Measurements from ENCODE around the gene OTUB1.

The OTUB1 gene

DNA sequence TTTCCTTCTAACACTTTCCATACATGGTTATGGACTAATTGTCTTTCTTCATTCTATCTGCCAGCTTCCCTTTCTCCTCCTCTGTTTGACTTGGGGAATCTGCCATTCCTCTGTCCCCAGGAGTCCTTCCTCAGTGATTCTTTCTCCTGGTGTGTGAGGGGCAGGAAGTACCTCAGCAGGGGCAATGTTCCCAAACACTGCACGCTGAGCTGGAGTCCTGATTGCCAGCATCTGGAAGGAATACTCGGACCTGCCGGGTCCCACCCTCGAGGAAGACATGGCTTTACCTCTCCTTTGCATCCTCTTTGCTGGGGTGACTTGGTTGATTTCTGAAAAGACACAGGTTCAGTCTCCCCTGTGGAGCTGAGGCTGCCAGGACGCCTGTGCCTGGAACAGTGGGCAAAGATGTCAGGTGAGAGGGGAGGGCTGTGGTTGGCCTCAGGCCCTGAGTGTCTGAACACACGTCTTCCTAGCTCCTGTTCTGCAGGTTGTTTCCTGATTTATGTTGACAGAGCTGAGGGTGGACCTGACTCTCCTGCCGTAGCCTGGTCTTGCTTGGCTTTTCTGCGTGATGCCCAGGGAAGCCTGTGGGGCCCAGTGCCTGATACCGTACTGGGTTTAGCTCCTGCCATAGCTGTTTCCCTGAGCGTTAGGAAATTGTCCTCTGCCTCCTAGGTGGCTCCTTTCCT is 7.5 kb upstream of the OTUB1 start:
- no peak for DNase-seq

DNA sequence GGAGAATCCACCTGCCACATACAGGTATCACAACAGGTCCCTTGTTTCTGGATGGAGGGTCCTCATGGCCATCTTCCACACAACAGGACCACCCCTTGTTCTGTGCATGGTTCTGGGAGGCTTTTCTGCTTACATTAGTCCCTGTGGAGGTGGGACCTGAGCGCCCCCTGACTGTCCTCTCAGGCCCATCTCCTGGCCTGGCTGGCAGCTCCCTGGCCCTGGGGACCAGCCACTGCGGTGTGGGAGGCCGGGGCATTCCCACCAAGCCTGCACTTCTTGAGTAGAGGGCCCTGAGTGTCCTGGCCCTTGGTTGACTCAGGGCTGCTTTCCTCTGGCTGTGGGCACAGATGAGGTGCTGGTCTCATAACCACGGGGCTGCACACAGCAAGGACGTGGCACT is 6.8 kb upstream of the OTUB1 start:
- no peak for DNase-seq

GRCh38 chr11:63985812-63986155 is 454 bp upstream of the OTUB1 start:
- DNase-seq = peak; percentile 66

DNA sequence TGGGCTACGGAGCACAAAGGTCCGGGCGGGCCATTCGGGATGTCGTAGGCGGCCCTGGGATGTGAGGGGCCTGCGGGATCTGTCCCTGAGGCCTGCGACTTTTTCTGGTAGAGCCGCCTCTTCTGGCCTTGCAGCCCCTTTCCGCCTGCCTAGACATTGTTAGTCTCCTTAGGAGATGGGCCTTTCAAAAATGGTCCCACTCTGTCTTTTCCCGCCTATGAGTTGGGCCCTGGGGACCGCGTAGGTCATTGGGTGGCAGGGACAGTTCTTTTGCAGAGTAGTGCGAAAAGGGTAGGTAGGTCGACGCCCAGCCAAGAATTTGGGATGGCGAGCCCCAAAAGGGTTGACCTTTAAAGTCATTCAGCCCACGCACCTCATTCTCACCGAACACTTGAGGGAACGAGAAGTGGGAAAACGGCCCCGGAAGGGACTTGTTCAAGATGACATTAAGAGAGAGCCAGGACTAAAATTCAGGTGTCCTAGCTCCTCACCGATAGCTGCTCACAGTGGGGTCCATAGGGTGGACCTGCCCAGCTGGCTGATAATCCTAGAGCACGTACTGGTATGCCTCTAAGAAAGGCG is 785 bp downstream of the OTUB1 start:
- no peak for DNase-seq

- DNase-seq = no peak
These were observed 5.3 kb downstream of the OTUB1 start for GRCh38 chr11:63991558-63991957.

GRCh38 chr11:63993100-63993499 is 6.9 kb downstream of the OTUB1 start:
- DNase-seq = no peak

GRCh38 chr11:63993993-63994392 is 7.8 kb downstream of the OTUB1 start:
- no peak for DNase-seq

GRCh38 chr11:63996512-63996911 is 10.3 kb downstream of the OTUB1 start:
- no peak for DNase-seq

GRCh38 chr11:63997104-63997700 is 11.0 kb downstream of the OTUB1 start:
- no peak for DNase-seq

GRCh38 chr11:63997801-63998337 is 11.6 kb downstream of the OTUB1 start:
- no peak for DNase-seq

DNA sequence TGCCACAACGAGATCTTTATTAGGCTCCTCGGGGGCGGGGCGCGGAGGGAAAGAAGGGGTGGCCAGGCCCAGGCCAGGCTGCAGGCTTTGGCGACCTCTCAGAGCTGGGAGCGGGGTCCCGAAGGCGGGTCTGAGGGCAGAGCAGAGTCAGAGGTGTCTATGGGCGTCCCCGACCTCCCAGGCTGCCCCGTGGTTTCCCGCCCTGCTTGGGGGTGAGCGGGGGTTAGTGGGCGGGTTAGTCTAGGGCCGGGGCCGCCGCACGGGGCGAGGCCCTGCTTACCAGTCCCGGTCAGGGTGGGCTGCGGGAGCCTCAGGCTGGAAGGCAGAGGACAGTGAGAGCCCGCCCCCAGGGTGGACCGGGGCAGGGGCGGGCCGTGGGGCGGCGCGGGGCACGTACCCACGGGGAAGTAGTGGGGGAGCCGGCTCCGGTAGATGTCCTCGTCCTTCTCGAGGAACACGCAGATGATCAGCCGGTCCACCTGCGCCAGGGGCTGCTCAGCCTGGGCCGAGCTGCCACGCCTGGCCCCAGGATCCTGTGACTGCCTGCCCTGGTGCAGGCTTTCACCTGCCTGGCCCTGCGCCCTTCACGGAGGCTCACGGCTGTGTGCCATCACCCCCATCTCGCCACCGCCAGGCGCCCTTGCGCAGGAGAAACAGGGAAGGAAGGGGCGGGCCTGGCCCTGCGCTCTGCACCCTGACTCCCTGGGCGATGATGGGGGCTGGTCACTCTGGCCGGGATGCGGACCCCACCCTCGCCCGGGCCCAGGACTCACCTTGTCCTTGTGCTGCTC is 12.5 kb downstream of the OTUB1 start:
- no peak for DNase-seq

DNA sequence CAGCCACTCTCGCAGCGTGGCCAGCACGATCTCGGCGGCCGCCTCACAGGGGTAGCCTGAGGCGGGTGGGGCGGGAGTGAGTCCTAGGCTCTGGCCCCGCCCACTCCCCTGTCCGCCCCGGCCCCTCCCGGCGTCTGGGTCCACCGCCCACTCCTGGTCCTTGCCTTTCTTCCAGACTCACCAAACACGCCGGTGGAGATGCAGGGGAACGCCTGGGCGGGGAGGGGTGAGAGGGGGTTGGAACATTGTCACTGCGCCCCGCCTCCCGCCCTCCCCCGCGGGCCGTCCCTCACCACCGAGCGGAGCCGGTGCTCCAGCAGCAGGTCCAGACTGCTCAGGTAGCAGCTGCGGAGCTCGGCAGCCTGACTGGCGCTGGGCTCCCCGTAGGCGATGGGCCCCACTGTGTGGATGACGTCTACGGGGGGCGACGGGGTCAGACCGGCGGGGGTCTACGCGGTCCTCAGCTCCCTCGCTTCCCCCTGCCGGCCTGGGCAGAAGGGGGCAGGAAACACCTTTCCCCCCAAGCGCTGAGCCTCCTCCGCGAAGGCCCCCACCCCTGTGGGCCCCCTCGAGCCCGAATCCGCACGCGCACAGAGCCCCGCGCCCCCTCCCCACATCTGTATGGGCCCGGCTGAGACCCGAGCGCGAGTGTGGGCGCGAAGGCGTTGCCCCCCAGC is 13.2 kb downstream of the OTUB1 start:
- DNase-seq = no peak

DNA sequence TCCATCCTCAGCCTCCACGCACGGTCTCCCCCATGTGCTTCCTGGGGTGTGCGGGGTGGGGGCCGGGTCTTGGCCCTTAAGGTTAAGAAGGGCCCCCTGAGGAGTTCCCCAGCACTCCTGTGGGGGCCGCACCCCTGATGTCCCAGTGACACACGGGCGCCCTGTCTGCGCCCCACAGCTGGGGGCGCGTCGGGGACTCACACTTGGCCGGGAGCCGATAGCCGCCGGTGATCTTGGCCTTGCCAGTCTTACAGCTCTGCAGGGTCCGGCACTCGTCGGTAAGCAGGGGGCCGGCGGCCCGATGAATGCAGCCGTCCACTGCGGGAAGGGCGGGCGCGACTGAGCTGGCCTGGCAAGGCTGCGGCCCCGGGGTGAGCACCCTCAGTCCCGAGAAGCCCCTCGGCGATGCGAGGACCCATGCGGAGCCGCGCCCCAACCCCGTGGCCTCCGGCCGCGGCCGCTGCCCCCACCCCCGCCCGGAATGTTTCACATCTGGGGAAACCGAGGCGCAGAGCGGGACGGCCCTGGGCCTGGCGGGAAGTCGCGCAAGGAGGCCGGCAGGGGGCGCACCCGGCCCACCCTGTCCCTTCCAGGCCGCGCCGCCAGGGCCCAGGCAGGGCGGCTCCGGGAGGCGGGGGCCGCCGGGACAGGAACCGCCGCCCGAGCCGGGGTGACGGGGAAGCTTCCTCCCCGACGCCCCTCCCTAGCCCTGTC is 13.9 kb downstream of the OTUB1 start:
- DNase-seq = no peak

GRCh38 chr11:64000740-64001483 is 14.7 kb downstream of the OTUB1 start:
- no peak for DNase-seq

DNA sequence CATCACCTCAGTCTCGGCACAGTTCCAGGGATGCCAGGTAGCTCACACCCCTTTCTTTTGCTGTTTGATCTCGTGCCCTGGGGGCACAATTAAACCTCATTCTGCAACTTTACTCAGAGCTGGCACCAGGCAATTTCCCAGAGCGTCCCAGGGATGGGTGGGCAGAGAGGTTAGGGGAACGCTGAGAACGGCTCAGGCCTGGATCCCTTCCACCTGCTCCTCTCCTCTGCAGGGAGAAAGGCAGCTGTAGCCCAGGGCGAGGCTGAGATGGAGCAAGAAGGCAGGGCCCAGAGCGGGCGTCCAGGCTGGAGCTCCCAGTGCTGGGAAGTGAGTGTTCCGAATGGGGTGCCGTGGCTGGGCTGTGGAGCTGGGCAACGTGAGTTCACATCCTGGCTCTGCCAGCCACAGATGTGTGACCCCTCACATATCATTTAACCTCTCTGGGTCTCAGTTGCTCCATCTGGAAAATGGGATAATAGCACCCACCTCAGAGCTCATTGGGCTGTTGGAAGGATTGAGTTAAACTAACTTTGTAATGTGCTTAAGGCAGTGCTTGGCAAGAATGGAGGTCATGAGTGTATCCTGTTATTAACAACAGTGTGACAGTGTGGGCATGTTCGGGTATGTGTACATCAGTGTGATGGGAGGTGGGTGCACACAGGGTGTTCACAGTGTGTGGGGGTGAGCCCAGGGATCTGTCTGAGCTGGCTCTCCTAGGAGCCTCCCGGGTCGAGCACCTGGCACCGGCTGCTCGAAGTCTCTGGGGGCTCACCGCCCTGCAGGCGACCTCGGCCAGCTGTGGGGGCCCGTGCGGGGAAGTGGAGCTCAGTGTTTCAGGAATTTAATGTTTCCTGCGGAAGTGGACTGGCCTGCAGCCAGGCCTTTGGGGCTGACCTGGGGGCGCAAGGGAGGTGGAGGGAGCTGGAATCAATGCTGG is 15.5 kb downstream of the OTUB1 start:
- DNase-seq = no peak

DNA sequence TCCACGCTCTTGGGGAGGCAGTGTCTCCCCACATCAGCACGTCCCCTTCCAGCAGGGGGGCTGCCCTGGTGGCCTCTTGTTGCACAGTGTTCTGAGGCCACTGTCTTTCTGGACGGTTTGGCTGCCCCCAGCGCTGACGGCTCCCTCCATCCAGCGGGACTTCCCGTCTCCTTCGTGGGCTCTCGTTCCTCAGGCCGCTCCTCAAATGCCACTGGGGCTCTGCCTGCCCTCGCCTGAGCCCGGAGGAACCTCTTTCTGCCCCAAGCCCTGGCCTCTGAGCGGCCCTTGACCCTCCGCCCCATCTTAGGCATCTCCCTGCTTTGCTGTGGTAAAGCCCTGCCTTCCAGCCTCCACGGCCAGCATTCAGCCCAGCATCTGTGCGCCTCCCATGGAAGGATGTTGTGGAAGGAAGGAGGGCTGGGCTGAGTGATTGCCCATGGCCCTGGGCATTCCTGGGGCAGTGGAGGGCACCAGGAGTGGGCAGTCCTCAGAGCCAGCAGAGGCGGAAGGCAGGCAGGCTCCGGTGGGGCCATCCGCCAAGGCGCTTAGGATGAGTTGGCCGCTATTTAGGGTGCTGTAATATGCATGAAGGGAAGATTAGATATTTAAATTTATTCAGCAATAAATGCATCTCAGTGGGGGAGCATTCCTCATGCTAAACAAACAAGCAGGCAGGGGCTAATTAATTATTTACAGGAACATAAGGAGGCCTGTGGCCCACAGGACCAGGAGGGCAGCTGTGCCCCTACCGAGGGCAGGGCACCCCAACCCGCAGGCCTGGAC is 17.8 kb downstream of the OTUB1 start:
- DNase-seq = no peak

GRCh38 chr11:64004590-64004984 is 18.3 kb downstream of the OTUB1 start:
- no peak for DNase-seq

- DNase-seq = no peak
These were observed 19.5 kb downstream of the OTUB1 start for GRCh38 chr11:64005691-64006090.

DNA sequence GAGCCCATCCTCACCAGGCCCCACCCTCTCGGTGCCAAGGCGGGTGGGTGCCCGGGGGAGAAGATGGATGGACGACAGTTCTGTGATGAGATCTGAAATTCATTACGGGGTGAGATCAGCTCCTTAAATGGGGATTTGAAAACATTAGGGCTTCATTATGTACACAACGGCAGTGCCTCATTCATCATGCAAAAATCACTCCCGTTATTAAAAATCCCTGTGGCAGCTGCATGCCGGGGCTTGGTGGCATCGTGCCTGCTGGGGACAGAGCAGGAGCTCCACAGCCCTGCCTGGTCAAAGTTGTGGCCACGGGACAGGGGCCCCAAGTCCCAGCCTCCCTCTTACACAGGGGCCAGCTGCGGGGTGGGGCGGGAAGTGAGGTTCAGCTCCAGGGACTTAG is 20.2 kb downstream of the OTUB1 start:
- DNase-seq = no peak
